NCI-H748 treated with DMSO at 0.1 percent for 48 hours (cell line): Measurements from ENCODE around the gene GPR37L1.
"Not testable (repeated sequence)": the region's sequence is repeated elsewhere in the genome, so short reads cannot be mapped to it uniquely, and the experiment has no call there.

ENCODE experiments used
- DNase-seq: peaks from one replicate; lab custom pipeline; 2025; lab: John Stamatoyannopoulos, UW

GPR37L1 gene

GRCh38 chr1:202170726-202171125 is 48.0 kb downstream of the GPR37L1 start:
- no peak for DNase-seq

GRCh38 chr1:202171292-202172014 is 48.7 kb downstream of the GPR37L1 start:
- no peak for DNase-seq

- no peak for DNase-seq
Observed at GRCh38 chr1:202172015-202172355, 49.3 kb downstream of the GPR37L1 start.

- no peak for DNase-seq
Observed at GRCh38 chr1:202173993-202174392, 51.3 kb downstream of the GPR37L1 start.

- DNase-seq: no peak
Observed at GRCh38 chr1:202176949-202177927, 54.5 kb downstream of the GPR37L1 start.

- no peak for DNase-seq
Observed at GRCh38 chr1:202179828-202180750, 57.4 kb downstream of the GPR37L1 start.

GRCh38 chr1:202180751-202181139 is 58.0 kb downstream of the GPR37L1 start:
- not testable (repeated sequence) for DNase-seq

GRCh38 chr1:202181586-202181985 is 58.9 kb downstream of the GPR37L1 start:
- no peak for DNase-seq

- DNase-seq: no peak
Observed at GRCh38 chr1:202182040-202182877, 59.5 kb downstream of the GPR37L1 start.
